GM12874 (cell line): ENCODE results near the gene TENM4.

ENCODE experiments used
- CTCF ChIP-seq: IDR thresholded peaks from 2 replicates; pipeline ENCODE4 v1.5.1; 2011; ENCODE audit warnings: low read depth, mild to moderate bottlenecking, control low read depth, low read length, moderate library complexity; ENCODE audit not compliant: insufficient read depth

TENM4 gene

GRCh38 chr11:78694152-78694551, 746.7 kb downstream of the TENM4 start:
- no peak for TF ChIP-seq CTCF

GRCh38 chr11:78691215-78691614, 749.6 kb downstream of the TENM4 start:
- no peak for TF ChIP-seq CTCF

- no peak for TF ChIP-seq CTCF
Measured at GRCh38 chr11:78690352-78690987, 750.4 kb downstream of the TENM4 start.

GRCh38 chr11:78689585-78690153, 751.2 kb downstream of the TENM4 start:
- no peak for TF ChIP-seq CTCF

GRCh38 chr11:78689101-78689500, 751.7 kb downstream of the TENM4 start:
- no peak for TF ChIP-seq CTCF

- no peak for TF ChIP-seq CTCF
Measured at GRCh38 chr11:78688460-78688859, 752.4 kb downstream of the TENM4 start.

GRCh38 chr11:78685156-78685555, 755.7 kb downstream of the TENM4 start:
- TF ChIP-seq CTCF: no peak

- no peak for TF ChIP-seq CTCF
Measured at GRCh38 chr11:78684377-78684776, 756.5 kb downstream of the TENM4 start.
